Measurements from ENCODE around the gene ACSF2. TPM values are rescaled to one million over a fixed set of nuclear protein-coding genes. Genes with fewer than 3 reads are reported as not detected.

ACSF2 gene
- 10.5 and 17.8 TPM in 2 replicates for total RNA-seq (2022)
- percentile 40 among the genes with signal in this experiment for Bru-seq, nascent RNA
- percentile 40 among the genes with signal in this experiment for BruChase-seq, experiment 1, labeled RNA remaining after a 6-hour chase
- percentile 46 among the genes with signal in this experiment for BruChase-seq, experiment 2, labeled RNA remaining after a 2-hour chase
- long read RNA-seq, transcript ACSF2-201 (16 exons, 2,235 nt): major isoform, 8 of 18 reads
- long read RNA-seq, partial matches to known transcripts: 2 of 18 reads
- long read RNA-seq, other reads (novel, unspliced or antisense): 7 of 18 reads

GRCh38 chr17:50425682-50426471, at the start of gene ACSF2:
ACSF2 (plus strand) TSS chr17:50426218; CDS start chr17:50426262, 44 bp downstream.
- POLR2A ChIA-PET: interaction anchor here (0.6 to 6.5 kb wide), 12 partner anchors 10 to 549 kb away, joined by 3 to 76 read pairs (median 4); partner anchors contain the start of genes EME1, LRRC59, MRPL27 and RSAD1

GRCh38 chr17:50379351-50380132, 46.5 kb upstream of the ACSF2 start:
- Mint-ChIP-seq H3K9me3 (ENCODE audit: unreplicated experiment) (no peaks in the 10 kb centered on the region), H3K27ac (ENCODE audit: low read depth, unreplicated experiment) (no peak overlapping the region), H3K4me1 (ENCODE audit: insufficient read depth, unreplicated experiment) (peaks cover 5% of the 10 kb centered on the region), H3K36me3 (ENCODE audit: insufficient read depth, unreplicated experiment) (peaks cover 48% of the 10 kb centered on the region), H3K27me3 (ENCODE audit: insufficient read depth, unreplicated experiment) (no peaks in the 10 kb centered on the region), H3K4me3 (ENCODE audit: unreplicated experiment) (no peak overlapping the region)
- ChIA-PET CTCF (interaction anchor here (0.5 to 4.5 kb wide), 4 partner anchors 18 to 316 kb away, joined by 4 to 18 read pairs (median 4); partner anchors contain the start of gene LRRC59), POLR2A (interaction anchor here (1.1 to 1.7 kb wide), 2 partner anchors 21 to 49 kb away, joined by 3 to 4 read pairs; no protein-coding TSS in a partner anchor)
- no TSS peak for BruUV-seq (replicated peaks)
- DNase-seq (ENCODE audit: unreplicated experiment): no peak
- no peak for TF ChIP-seq CTCF (IDR thresholded peaks at IDR 0.05; ENCODE audit: unreplicated experiment)
- intact Hi-C loops (cut with micrococcal nuclease): no loop called here

More at GRCh38 chr17:50425682-50426471, at the start of gene ACSF2:
- CTCF ChIA-PET: interaction anchor here (0.8 to 4.0 kb wide), 5 partner anchors 19 to 63 kb away, joined by 3 to 37 read pairs (median 3); partner anchors contain the start of gene LRRC59
- TF ChIP-seq CTCF (IDR thresholded peaks at IDR 0.05; ENCODE audit: unreplicated experiment): no peak
- Mint-ChIP-seq H3K9me3 (ENCODE audit: unreplicated experiment) (no peaks in the 10 kb centered on the region), H3K36me3 (ENCODE audit: insufficient read depth, unreplicated experiment) (peaks cover 6% of the 10 kb centered on the region), H3K27me3 (ENCODE audit: insufficient read depth, unreplicated experiment) (no peaks in the 10 kb centered on the region), H3K4me3 (ENCODE audit: unreplicated experiment) (peak within 1 kb of the TSS; percentile 71), H3K4me1 (ENCODE audit: insufficient read depth, unreplicated experiment) (peaks cover 16% of the 10 kb centered on the region), H3K27ac (ENCODE audit: low read depth, unreplicated experiment) (peak within 1 kb of the TSS; percentile 93)
- no TSS peak for BruUV-seq (replicated peaks)
- intact Hi-C loops (cut with micrococcal nuclease): no loop called here
- peak; percentile 63 for DNase-seq (ENCODE audit: unreplicated experiment)

GRCh38 chr17:50380369-50381259, 45.4 kb upstream of the ACSF2 start:
- intact Hi-C loops (cut with micrococcal nuclease): no loop called here
- ChIA-PET POLR2A (interaction anchor here (0.8 to 2.5 kb wide), 7 partner anchors 7 to 99 kb away, joined by 3 to 12 read pairs (median 6); partner anchors contain the start of genes EME1, LRRC59 and MRPL27), CTCF (interaction anchor here (0.5 to 4.5 kb wide), 4 partner anchors 16 to 315 kb away, joined by 4 to 37 read pairs (median 11); partner anchors contain the start of gene LRRC59)
- H3K9me3 Mint-ChIP-seq (ENCODE audit: unreplicated experiment): no peaks in the 10 kb centered on the region
- peaks cover 5% of the 10 kb centered on the region for H3K4me1 Mint-ChIP-seq (ENCODE audit: insufficient read depth, unreplicated experiment)
- H3K27me3 Mint-ChIP-seq (ENCODE audit: insufficient read depth, unreplicated experiment): no peaks in the 10 kb centered on the region
- TF ChIP-seq CTCF (IDR thresholded peaks at IDR 0.05; ENCODE audit: unreplicated experiment): no peak
- no peak for DNase-seq (ENCODE audit: unreplicated experiment)
- no TSS peak for BruUV-seq (replicated peaks)
- no peak overlapping the region for H3K4me3 Mint-ChIP-seq (ENCODE audit: unreplicated experiment)
- no peak overlapping the region for H3K27ac Mint-ChIP-seq (ENCODE audit: low read depth, unreplicated experiment)
- H3K36me3 Mint-ChIP-seq (ENCODE audit: insufficient read depth, unreplicated experiment): peaks cover 59% of the 10 kb centered on the region
